ENCODE data around the gene TMEM14C.

GRCh38 chr6:10684618-10685017 lies 38.3 kb upstream of the TMEM14C start:
- TF ChIP-seq POLR2AphosphoS5 (IDR thresholded peaks at IDR 0.05): no peak
- TF ChIP-seq CTCF (IDR thresholded peaks at IDR 0.05): no peak
- no peak for TF ChIP-seq POLR2A (IDR thresholded peaks at IDR 0.05)

All from breast epithelium (tissue), 3 donors.